ENCODE data around the gene ZSCAN30. TPM values are rescaled to one million over a fixed set of nuclear protein-coding genes. Genes with fewer than 3 reads are reported as not detected.

ZSCAN30 gene
- total RNA-seq = 26.1 and 26.9 TPM in 2 replicates

GRCh38 chr18:35290094-35290735 is at the start of gene ZSCAN30:
TSS of gene ZSCAN30 (minus strand) at chr18:35290229. CDS start at chr18:35264352, 25,877 bp downstream.

GRCh38 chr18:35240664-35241447 is 49.2 kb downstream of the ZSCAN30 start, which contains the start of gene ZNF397:
TSS of gene ZNF397 (plus strand) at chr18:35241034. CDS start at chr18:35242471, 1,437 bp downstream.

Other genes with a start within 250 kb of the ZSCAN30 start
- 18.0 and 20.8 TPM in 2 replicates for gene MAPRE2, start 248.8 kb downstream of the ZSCAN30 start, total RNA-seq
- gene ZNF397, start 49.2 kb downstream of the ZSCAN30 start, total RNA-seq = 13.4 and 16.6 TPM in 2 replicates
- gene ZNF24, start 54.2 kb upstream of the ZSCAN30 start, total RNA-seq = 28.3 and 35.4 TPM in 2 replicates
- 1.1 and 1.2 TPM in 2 replicates for gene ZNF396, start 87.1 kb upstream of the ZSCAN30 start, total RNA-seq
- gene INO80C, start 207.7 kb upstream of the ZSCAN30 start, total RNA-seq = 3.5 and 4.5 TPM in 2 replicates